Left ventricle myocardium inferior (tissue), 1 donor: ENCODE measurements around the gene MALAT1. TPM values are rescaled to one million over a fixed set of nuclear protein-coding genes. Genes with fewer than 3 reads are reported as not detected.
"Not testable (repeated sequence)": the region's sequence is repeated elsewhere in the genome, so short reads cannot be mapped to it uniquely, and the experiment has no call there.

Experiments
- DNase-seq: peaks from one replicate; pipeline ENCODE4 v3.0.0-alpha.2; 2020
- H3K27ac ChIP-seq: fragments of 200-600 bp; replicated peaks from 2 replicates; pipeline ENCODE4 v1.8.0; 2021
- H3K27me3 ChIP-seq: fragments of 200-600 bp; 2 replicates; pipeline ENCODE4 v1.8.0; 2021; ENCODE audit warnings: low read depth
- H3K36me3 ChIP-seq: fragments of 200-600 bp; 2 replicates; pipeline ENCODE4 v1.8.0; 2021
- H3K4me1 ChIP-seq: fragments of 200-600 bp; 2 replicates; pipeline ENCODE4 v1.8.0; 2021
- H3K4me3 ChIP-seq: fragments of 200-600 bp; 2 replicates; pipeline ENCODE4 v1.8.0; 2021; ENCODE audit warnings: mild to moderate bottlenecking, moderate library complexity
- H3K9me3 ChIP-seq: fragments of 200-600 bp; replicated peaks from 2 replicates; pipeline ENCODE4 v1.8.0; 2021
- intact Hi-C: fragments of 100-400 bp; cut with micrococcal nuclease; formaldehyde crosslinking; loops from one replicate; pipeline ENCODE4 v1.11.0; 2022
- total RNA-seq: library from RNA; stranded (reverse); fragmentation: NEBNext Ultra II Directional; extraction: Animal tissue kit (Norgen Biotek cat#: 25700); gene quantifications from one replicate; pipeline ENCODE4 v1.2.1, GENCODE V29; 2021
- TF ChIP-seq, protein P1 (sequence below): fragments of 200-600 bp; IDR thresholded peaks from 2 replicates; pipeline ENCODE4 v1.8.0; 2021; ENCODE audit warnings: antibody characterized with exemption, mild to moderate bottlenecking, borderline replicate concordance
- donor health status: DM: no; HTN: yes; CAD: no; lungs with severe emphysema.

Gene MALAT1
- total RNA-seq, 1 donor from 2014 or later = 6,576 TPM

DNA sequence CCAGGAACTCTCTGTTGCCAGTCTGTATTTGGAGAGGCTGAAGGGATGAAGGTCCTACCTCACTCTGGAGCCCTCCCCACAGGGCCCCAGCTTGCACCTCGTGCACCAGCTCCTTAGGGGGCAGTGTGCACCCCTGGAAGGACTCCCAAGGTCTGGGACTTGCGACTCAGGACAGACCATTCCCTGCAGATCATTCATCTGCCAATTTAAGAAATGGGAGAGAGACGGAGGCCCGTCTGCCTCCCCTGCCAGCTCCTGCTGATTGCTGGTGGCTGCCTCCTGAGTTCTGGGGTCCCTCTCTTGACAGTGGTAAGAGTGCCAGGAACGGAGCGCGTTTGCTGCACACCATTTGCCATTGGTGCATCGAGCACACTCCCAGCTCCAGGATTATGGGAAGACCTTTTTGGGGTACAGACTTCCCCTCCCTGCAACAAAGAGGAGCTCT lies 27.4 kb upstream of the MALAT1 start:
- H3K4me1 ChIP-seq = peaks cover 59% of the 10 kb centered on the region

DNA sequence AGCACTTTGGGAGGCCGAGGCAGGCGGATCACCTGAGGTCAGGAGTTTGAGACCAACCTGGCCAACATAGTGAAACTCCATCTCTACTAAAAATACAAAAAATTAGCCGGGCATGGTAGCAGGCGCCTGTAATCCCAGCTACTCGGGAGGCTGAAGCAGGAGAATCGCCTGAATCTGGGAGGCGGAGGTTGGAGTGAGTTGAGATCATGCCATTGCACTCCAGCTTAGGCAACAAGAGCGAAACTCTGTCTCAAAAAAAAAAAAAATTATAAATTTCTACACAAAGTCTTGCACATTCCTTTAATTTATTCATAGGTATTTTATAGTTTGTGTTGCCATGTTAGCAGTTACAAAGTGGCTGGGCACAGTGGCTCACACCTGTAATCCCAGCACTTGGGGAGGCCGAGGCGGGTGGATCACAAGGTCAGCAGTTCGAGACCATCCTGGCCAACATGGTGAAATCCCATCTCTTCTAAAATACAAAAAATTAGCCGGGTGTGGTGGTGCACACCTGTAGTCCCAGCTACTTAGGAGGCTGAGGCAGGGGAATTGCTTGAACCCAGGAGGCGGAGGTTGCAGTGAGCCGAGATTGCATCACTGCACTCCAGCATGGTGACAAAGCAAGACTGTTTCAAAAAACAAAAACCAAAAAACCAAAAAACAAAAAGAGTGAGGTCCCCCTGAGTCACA lies 26.1 kb upstream of the MALAT1 start:
- peaks cover 67% of the 10 kb centered on the region for H3K4me1 ChIP-seq
- intact Hi-C loops, H3K9me3 ChIP-seq, DNase-seq, H3K27me3 ChIP-seq, H3K36me3 ChIP-seq: not testable (repeated sequence)
- H3K4me3 ChIP-seq = peak overlapping the region; percentile 56
- peak overlapping the region; percentile 99 for H3K27ac ChIP-seq

More for the DNA sequence above, 27.4 kb upstream of the MALAT1 start:
- DNase-seq = peak; percentile 80
- Histone ChIP-seq H3K27ac (peak overlapping the region; percentile 99), H3K27me3 (no peaks in the 10 kb centered on the region), H3K36me3 (no peaks in the 10 kb centered on the region), H3K9me3 (no peaks in the 10 kb centered on the region), H3K4me3 (peak overlapping the region; percentile 56)
- intact Hi-C loops = no loop called here
- TF ChIP-seq, protein P1, sequence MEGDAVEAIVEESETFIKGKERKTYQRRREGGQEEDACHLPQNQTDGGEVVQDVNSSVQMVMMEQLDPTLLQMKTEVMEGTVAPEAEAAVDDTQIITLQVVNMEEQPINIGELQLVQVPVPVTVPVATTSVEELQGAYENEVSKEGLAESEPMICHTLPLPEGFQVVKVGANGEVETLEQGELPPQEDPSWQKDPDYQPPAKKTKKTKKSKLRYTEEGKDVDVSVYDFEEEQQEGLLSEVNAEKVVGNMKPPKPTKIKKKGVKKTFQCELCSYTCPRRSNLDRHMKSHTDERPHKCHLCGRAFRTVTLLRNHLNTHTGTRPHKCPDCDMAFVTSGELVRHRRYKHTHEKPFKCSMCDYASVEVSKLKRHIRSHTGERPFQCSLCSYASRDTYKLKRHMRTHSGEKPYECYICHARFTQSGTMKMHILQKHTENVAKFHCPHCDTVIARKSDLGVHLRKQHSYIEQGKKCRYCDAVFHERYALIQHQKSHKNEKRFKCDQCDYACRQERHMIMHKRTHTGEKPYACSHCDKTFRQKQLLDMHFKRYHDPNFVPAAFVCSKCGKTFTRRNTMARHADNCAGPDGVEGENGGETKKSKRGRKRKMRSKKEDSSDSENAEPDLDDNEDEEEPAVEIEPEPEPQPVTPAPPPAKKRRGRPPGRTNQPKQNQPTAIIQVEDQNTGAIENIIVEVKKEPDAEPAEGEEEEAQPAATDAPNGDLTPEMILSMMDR = peak; percentile 75

DNA sequence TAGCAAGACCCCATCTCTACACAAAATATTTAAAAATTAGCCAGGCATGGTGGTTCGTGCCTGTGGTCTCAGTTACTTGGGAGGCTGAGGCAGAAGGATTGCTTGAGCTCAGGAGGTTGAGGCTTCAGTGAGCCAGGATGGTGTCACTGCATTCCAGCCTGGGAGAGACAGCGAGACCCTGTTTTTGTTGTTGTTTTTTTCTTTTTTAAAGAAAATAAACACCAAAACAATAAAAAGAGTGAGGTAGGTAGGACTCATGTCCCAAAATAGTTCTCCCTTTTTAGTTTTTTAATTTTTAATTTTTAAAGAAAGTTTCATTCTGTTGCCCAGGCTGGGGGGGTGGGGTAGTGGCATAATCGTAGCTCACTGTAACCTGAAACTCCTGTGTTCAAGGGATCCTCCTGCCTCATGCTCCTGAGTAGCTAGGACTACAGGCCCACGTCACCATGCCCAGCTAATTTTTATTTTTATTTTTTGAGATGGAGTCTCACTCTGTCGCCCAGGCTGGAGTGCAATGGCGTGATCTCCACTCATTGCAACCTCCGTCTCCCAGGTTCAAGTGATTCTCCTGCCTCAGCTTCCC lies 25.5 kb upstream of the MALAT1 start:
- peak overlapping the region; percentile 99 for H3K27ac ChIP-seq
- no peaks in the 10 kb centered on the region for H3K27me3 ChIP-seq
- no peaks in the 10 kb centered on the region for H3K9me3 ChIP-seq
- DNase-seq = no peak
- H3K4me3 ChIP-seq = no peak overlapping the region
- TF ChIP-seq, protein P1 = no peak
- peaks cover 73% of the 10 kb centered on the region for H3K4me1 ChIP-seq
- intact Hi-C loops = no loop called here
- no peaks in the 10 kb centered on the region for H3K36me3 ChIP-seq

DNA sequence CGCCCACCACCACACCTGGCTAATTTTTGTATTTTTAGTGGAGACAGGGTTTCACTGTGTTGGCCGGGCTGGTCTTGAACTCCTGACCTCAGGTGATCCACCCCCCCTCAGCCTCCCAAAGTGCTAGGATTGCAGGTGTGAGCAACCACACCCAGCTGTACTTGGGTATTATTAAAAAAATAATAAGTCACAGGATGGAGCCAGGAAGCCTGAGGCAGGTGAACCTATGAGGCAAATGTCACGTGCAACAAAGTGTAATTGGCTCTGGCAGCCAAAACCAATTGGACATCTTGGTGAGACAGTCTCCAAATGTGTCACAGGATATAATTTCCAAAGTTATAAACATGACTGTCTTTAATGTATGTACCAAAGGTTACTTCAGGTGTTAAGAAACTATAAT lies 24.0 kb upstream of the MALAT1 start:
- DNase-seq = no peak
- intact Hi-C loops = no loop called here
- peak overlapping the region; percentile 99 for H3K27ac ChIP-seq

DNA sequence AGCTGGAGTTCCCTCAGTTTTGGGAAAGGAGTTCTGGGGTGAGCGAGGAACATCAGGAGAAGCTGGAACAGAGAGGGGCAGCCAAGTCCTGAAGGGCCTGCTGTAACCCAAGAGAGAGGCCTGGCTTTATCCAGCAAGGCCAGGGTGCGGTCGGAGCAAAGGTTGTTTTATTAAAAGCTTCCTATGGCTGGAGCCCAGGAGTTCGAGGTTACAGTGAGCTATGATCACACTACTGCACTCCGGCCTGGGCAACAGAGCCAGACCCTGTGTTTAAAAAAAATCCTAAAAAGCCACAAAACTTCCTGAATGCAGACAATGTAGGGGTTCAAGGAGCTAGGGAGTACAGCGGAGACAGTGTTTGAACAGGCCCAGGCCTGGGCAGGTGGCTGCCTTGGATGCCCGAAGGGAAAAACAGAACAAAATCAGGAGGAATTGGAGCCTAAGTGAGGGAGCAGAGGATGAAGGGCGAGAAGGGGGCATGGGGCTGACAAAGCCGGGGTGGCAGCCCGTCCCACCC lies 22.2 kb upstream of the MALAT1 start:
- Histone ChIP-seq H3K36me3 (no peaks in the 10 kb centered on the region), H3K4me3 (peak overlapping the region; percentile 79), H3K4me1 (peaks cover 80% of the 10 kb centered on the region), H3K27ac (peak overlapping the region; percentile 99), H3K27me3 (no peaks in the 10 kb centered on the region), H3K9me3 (no peaks in the 10 kb centered on the region)
- TF ChIP-seq, protein P1 = no peak
- DNase-seq = no peak
- intact Hi-C loops = no loop called here

More for the DNA sequence above, 24.0 kb upstream of the MALAT1 start:
- H3K36me3 ChIP-seq = no peaks in the 10 kb centered on the region
- TF ChIP-seq, protein P1 = no peak
- peaks cover 78% of the 10 kb centered on the region for H3K4me1 ChIP-seq
- H3K9me3 ChIP-seq = no peaks in the 10 kb centered on the region
- H3K27me3 ChIP-seq = no peaks in the 10 kb centered on the region
- no peak overlapping the region for H3K4me3 ChIP-seq
